Measurements from ENCODE around the gene CERS5. TPM values are rescaled to one million over a fixed set of nuclear protein-coding genes. Genes with fewer than 3 reads are reported as not detected.

Gene CERS5
- total and polyA plus RNA-seq, 4 donors, result 6.9 to 16.2 (median 8.2) TPM

DNA sequence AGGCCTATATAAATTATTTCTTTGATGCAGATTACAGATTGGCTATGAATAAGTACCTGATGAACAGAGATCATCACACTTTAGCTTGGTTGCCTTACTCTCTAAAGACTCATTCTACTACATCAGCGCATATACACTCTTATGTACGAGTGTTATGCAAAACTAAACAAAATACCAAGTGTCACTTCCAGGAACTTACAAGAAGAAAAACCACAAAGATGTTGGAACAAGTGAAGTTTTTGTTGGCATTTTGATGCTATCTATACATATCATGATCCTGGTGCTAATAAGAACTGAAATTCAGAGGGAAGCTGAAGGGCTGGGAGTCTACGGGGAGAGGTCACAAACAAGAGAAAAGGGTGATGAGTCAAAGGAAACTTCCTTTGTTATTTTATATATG, 47.9 kb upstream of the CERS5 start:
- WGBS, result 93% methylated on average over 3 of the region's 3 CpGs
- Histone ChIP-seq H3K27me3 (ENCODE audit: control insufficient read depth in 4 of 4, insufficient read depth in 4 of 4, low read length in 3 of 4) (no peaks in the 10 kb centered on the region), H3K9me3 (ENCODE audit: control insufficient read depth in 4 of 4, low read length in 3 of 4) (no peaks in the 10 kb centered on the region), H3K36me3 (ENCODE audit: control insufficient read depth in 4 of 4, insufficient read depth in 3 of 4, low read depth in 1 of 4, low read length in 3 of 4) (peaks cover 0 to 3% (median 0%) of the 10 kb centered on the region in 4 donors), H3K4me3 (ENCODE audit: low read depth in 1 of 3, low read length in 3 of 3) (no peak overlapping the region), H3K9ac (ENCODE audit: low read depth in 1 of 2, low read length in 2 of 2) (no peak overlapping the region), H3K4me1 (ENCODE audit: control insufficient read depth in 4 of 4, insufficient read depth in 4 of 4, low read length in 3 of 4) (peaks cover 0 to 1% (median 0%) of the 10 kb centered on the region in 4 donors), H3K27ac (ENCODE audit: low read depth in 1 of 2, low read length in 2 of 2) (no peak overlapping the region)
- TF ChIP-seq ZBTB33 (IDR thresholded peaks at IDR 0.05) (no peak), TAF1 (conservative IDR thresholded peaks at IDR 0.05) (no peak), GABPA (IDR thresholded peaks at IDR 0.05 in 1 of 2, conservative IDR thresholded peaks at IDR 0.05 in 1 of 2) (no peak), REST (IDR thresholded peaks at IDR 0.05) (no peak), ATF3 (IDR thresholded peaks at IDR 0.05) (no peak), RXRA (IDR thresholded peaks at IDR 0.05) (no peak), FOXA2 (IDR thresholded peaks at IDR 0.05) (no peak), SP1 (IDR thresholded peaks at IDR 0.05) (no peak), HNF4G (IDR thresholded peaks at IDR 0.05) (no peak), NR2F2 (IDR thresholded peaks at IDR 0.05) (no peak), FOXA1 (IDR thresholded peaks at IDR 0.05) (no peak), JUND (IDR thresholded peaks at IDR 0.05) (no peak), RAD21 (IDR thresholded peaks at IDR 0.05) (no peak), YY1 (IDR thresholded peaks at IDR 0.05) (no peak), EGR1 (IDR thresholded peaks at IDR 0.05; ENCODE audit: low read depth in 2 of 2) (no peak), HNF4A (conservative IDR thresholded peaks at IDR 0.05) (no peak)
- TF ChIP-seq, protein P1, sequence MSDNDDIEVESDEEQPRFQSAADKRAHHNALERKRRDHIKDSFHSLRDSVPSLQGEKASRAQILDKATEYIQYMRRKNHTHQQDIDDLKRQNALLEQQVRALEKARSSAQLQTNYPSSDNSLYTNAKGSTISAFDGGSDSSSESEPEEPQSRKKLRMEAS (IDR thresholded peaks at IDR 0.05), result no peak
- TF ChIP-seq, protein P2, sequence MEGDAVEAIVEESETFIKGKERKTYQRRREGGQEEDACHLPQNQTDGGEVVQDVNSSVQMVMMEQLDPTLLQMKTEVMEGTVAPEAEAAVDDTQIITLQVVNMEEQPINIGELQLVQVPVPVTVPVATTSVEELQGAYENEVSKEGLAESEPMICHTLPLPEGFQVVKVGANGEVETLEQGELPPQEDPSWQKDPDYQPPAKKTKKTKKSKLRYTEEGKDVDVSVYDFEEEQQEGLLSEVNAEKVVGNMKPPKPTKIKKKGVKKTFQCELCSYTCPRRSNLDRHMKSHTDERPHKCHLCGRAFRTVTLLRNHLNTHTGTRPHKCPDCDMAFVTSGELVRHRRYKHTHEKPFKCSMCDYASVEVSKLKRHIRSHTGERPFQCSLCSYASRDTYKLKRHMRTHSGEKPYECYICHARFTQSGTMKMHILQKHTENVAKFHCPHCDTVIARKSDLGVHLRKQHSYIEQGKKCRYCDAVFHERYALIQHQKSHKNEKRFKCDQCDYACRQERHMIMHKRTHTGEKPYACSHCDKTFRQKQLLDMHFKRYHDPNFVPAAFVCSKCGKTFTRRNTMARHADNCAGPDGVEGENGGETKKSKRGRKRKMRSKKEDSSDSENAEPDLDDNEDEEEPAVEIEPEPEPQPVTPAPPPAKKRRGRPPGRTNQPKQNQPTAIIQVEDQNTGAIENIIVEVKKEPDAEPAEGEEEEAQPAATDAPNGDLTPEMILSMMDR (IDR thresholded peaks at IDR 0.05; ENCODE audit: low read depth, low read length, missing input control), result no peak
- no peak for DNase-seq (ENCODE audit: low spot score)

Data from liver (tissue), 9 donors.